ENCODE measurements around the gene DENND4B. TPM values are rescaled to one million over a fixed set of nuclear protein-coding genes. Genes with fewer than 3 reads are reported as not detected.

DENND4B gene
- total and polyA plus RNA-seq, 9 of the 15 experiments (the other 6 are each of a cell fraction or from before 2014, with no cell fraction given), result 9.5 to 80.5 (median 23.1) TPM

GRCh38 chr1:153922972-153923925 is 23.3 kb downstream of the DENND4B start, which contains the start of gene GATAD2B (continued):
- TF ChIP-seq, protein P1, sequence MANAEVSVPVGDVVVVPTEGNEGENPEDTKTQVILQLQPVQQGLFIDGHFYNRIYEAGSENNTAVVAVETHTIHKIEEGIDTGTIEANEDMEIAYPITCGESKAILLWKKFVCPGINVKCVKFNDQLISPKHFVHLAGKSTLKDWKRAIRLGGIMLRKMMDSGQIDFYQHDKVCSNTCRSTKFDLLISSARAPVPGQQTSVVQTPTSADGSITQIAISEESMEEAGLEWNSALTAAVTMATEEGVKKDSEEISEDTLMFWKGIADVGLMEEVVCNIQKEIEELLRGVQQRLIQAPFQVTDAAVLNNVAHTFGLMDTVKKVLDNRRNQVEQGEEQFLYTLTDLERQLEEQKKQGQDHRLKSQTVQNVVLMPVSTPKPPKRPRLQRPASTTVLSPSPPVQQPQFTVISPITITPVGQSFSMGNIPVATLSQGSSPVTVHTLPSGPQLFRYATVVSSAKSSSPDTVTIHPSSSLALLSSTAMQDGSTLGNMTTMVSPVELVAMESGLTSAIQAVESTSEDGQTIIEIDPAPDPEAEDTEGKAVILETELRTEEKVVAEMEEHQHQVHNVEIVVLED (CRISPR knock-in tag; IDR thresholded peaks at IDR 0.05), result no peak
- TF ChIP-seq NFATC3 (IDR thresholded peaks at IDR 0.05), result 0 out of 2 replicates have a peak, but pooled peaks have one; percentile 45
- TF ChIP-seq, protein P2, sequence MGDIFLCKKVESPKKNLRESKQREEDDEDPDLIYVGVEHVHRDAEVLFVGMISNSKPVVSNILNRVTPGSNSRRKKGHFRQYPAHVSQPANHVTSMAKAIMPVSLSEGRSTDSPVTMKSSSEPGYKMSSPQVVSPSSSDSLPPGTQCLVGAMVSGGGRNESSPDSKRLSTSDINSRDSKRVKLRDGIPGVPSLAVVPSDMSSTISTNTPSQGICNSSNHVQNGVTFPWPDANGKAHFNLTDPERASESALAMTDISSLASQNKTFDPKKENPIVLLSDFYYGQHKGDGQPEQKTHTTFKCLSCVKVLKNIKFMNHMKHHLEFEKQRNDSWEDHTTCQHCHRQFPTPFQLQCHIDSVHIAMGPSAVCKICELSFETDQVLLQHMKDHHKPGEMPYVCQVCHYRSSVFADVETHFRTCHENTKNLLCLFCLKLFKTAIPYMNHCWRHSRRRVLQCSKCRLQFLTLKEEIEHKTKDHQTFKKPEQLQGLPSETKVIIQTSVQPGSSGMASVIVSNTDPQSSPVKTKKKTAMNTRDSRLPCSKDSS (IDR thresholded peaks at IDR 0.05; ENCODE audit: low read depth, partially characterized antibody), result no peak
- TF ChIP-seq PTTG1 (tag; IDR thresholded peaks at IDR 0.05; ENCODE audit: low read depth), result no peak
- no peak for TF ChIP-seq KAT2B (IDR thresholded peaks at IDR 0.05; ENCODE audit: low read depth, low read length)
- 0 out of 2 replicates have a peak, but pooled peaks have one; percentile 12 for TF ChIP-seq ZBTB33 (CRISPR knock-in tag; IDR thresholded peaks at IDR 0.05)
- TF ChIP-seq ZZZ3 (IDR thresholded peaks at IDR 0.05), result 0 out of 2 replicates have a peak, but pooled peaks have one; percentile 20
- TF ChIP-seq CTBP1 (IDR thresholded peaks at IDR 0.05; ENCODE audit: borderline replicate concordance), result peak; percentile 64; the same call in 1 of the 2 replicates
- no peak for TF ChIP-seq KLF13 (tag; IDR thresholded peaks at IDR 0.05; ENCODE audit: borderline replicate concordance, low read depth)
- TF ChIP-seq CBX3 (IDR thresholded peaks at IDR 0.05; ENCODE audit: borderline replicate concordance in 1 of 2, low read length in 2 of 2), result 0 out of 3 replicates have a peak, but pooled peaks of 1 of the 2 experiments have one; percentile 66
- TF ChIP-seq RAD51 (IDR thresholded peaks at IDR 0.05; ENCODE audit: borderline replicate concordance, low read depth), result no peak
- TF ChIP-seq CTCF (IDR thresholded peaks at IDR 0.05 in 2 of 3, conservative IDR thresholded peaks at IDR 0.05 in 1 of 3; ENCODE audit: insufficient read depth in 2 of 3, low read depth in 1 of 3, low read length in 3 of 3), result 0 out of 6 replicates have a peak, but pooled peaks of 1 of the 3 experiments have one; percentile 0
- TF ChIP-seq POLR2A (conservative IDR thresholded peaks at IDR 0.05), result peak; percentile 72
- TF ChIP-seq CEBPZ (IDR thresholded peaks at IDR 0.05; ENCODE audit: borderline replicate concordance, low read depth, low read length), result peak; percentile 86

Measured in K562 (cell line).